ENCODE data around the gene ATG4B.

Gene ATG4B

DNA sequence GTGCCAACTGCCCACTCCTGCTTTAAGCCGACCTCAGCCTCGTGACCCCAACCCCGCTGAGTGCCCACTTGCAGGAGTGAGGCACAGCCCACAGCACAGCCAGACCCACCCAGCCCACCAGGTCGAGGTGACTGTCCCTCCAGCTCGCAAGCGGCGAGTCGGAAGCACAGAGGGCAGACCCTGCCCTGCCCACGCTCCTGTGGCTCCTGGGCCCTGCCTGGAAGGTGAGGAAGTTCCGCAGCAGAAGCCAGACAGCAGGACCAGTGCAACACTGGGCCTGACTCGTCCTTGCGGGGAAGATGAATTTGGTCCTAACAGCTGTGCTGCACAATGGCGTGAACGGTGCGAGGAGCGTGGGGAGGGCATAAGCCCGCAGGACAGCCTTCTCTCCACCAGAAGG, 39.2 kb downstream of the ATG4B start:
- H3K9me3 ChIP-seq (ENCODE audit: insufficient read depth, low read length) = no peaks in the 10 kb centered on the region
- no peak overlapping the region for H3K4me3 ChIP-seq (ENCODE audit: insufficient read depth, low read length, poor library complexity, severe bottlenecking)
- no peaks in the 10 kb centered on the region for H3F3A ChIP-seq (ENCODE audit: insufficient read depth)
- no peaks in the 10 kb centered on the region for H3K9me2 ChIP-seq (replicated peaks; ENCODE audit: insufficient read depth, low read length)
- H3K27me3 ChIP-seq (ENCODE audit: low read length) = no peaks in the 10 kb centered on the region
- no peak overlapping the region for H3K9ac ChIP-seq (ENCODE audit: low read length)
- no peak for TF ChIP-seq EZH2phosphoT487 (conservative IDR thresholded peaks at IDR 0.05; ENCODE audit: low read length)
- TF ChIP-seq, protein P1, sequence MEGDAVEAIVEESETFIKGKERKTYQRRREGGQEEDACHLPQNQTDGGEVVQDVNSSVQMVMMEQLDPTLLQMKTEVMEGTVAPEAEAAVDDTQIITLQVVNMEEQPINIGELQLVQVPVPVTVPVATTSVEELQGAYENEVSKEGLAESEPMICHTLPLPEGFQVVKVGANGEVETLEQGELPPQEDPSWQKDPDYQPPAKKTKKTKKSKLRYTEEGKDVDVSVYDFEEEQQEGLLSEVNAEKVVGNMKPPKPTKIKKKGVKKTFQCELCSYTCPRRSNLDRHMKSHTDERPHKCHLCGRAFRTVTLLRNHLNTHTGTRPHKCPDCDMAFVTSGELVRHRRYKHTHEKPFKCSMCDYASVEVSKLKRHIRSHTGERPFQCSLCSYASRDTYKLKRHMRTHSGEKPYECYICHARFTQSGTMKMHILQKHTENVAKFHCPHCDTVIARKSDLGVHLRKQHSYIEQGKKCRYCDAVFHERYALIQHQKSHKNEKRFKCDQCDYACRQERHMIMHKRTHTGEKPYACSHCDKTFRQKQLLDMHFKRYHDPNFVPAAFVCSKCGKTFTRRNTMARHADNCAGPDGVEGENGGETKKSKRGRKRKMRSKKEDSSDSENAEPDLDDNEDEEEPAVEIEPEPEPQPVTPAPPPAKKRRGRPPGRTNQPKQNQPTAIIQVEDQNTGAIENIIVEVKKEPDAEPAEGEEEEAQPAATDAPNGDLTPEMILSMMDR (IDR thresholded peaks at IDR 0.05; ENCODE audit: insufficient read depth, low read length, poor library complexity, severe bottlenecking) = no peak
- H4K20me1 ChIP-seq (ENCODE audit: low read depth, low read length) = no peaks in the 10 kb centered on the region
- no peak overlapping the region for H2AFZ ChIP-seq (ENCODE audit: low read depth, low read length, severe bottlenecking)
- H3K27ac ChIP-seq (ENCODE audit: low read depth, low read length) = no peak overlapping the region
- 0 out of 2 replicates have a peak, but pooled peaks cover 3% of the 10 kb centered on the region for H3K36me3 ChIP-seq (ENCODE audit: low read length)
- H3K4me2 ChIP-seq (ENCODE audit: low read depth, low read length, poor library complexity, severe bottlenecking) = no peak overlapping the region
- peaks cover 5% of the 10 kb centered on the region; the same call in 1 of the 2 replicates for H3K79me2 ChIP-seq (ENCODE audit: insufficient read depth, low read length)

DNA sequence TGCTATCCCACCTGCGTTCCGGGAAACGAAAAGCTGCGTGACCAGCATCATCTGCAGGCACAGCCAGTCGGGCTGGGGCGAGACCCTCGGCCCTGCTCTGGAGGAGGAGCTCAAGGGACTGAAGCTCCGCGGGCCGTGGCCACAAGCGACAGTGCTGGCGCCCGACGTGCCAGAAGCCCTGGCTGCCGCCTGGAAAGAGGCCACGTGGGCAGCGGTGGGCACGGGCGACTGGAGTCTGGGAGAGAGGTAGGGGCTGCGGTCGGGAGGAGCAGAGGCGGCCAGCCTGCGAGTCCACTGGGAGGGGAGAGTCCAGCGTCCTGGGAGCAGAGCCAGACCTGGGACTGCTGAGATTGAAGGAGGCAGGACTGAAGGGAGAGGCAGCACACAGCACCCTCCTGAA, 39.9 kb downstream of the ATG4B start:
- TF ChIP-seq, protein P1 (IDR thresholded peaks at IDR 0.05; ENCODE audit: insufficient read depth, low read length, poor library complexity, severe bottlenecking) = no peak
- no peak for TF ChIP-seq EZH2phosphoT487 (conservative IDR thresholded peaks at IDR 0.05; ENCODE audit: low read length)
- H3K36me3 ChIP-seq (ENCODE audit: low read length) = peaks cover 5% of the 10 kb centered on the region; the same call in 1 of the 2 replicates
- peaks cover 12% of the 10 kb centered on the region for H3K79me2 ChIP-seq (ENCODE audit: insufficient read depth, low read length)
- no peak overlapping the region for H3K9ac ChIP-seq (ENCODE audit: low read length)
- no peaks in the 10 kb centered on the region for H3K27me3 ChIP-seq (ENCODE audit: low read length)
- no peak overlapping the region for H3K4me2 ChIP-seq (ENCODE audit: low read depth, low read length, poor library complexity, severe bottlenecking)
- no peaks in the 10 kb centered on the region for H3F3A ChIP-seq (ENCODE audit: insufficient read depth)
- no peaks in the 10 kb centered on the region for H4K20me1 ChIP-seq (ENCODE audit: low read depth, low read length)
- H3K9me3 ChIP-seq (ENCODE audit: insufficient read depth, low read length) = no peaks in the 10 kb centered on the region
- H3K27ac ChIP-seq (ENCODE audit: low read depth, low read length) = no peak overlapping the region
- no peak overlapping the region for H3K4me3 ChIP-seq (ENCODE audit: insufficient read depth, low read length, poor library complexity, severe bottlenecking)
- H2AFZ ChIP-seq (ENCODE audit: low read depth, low read length, severe bottlenecking) = no peak overlapping the region
- H3K9me2 ChIP-seq (replicated peaks; ENCODE audit: insufficient read depth, low read length) = no peaks in the 10 kb centered on the region

DNA sequence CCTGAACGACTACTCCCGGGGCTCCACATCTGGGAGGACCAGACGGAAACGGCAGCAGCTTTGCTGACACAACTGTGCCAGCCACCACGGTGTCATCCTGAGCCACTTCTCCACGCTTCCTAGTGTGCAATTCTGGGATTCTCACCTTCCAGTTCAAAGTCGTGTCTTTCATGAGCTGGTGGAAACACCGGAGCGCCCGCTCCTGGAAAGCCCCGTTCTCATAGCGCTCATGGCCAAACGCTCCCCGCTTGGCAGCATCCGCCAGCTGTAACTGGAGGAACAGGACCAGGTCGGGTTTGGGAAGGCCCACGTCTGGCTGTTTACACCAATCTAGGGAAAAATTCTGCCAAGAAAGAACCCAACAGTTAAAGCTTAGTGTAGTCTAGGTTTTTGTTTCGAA, 40.8 kb downstream of the ATG4B start:
- no peak overlapping the region for H2AFZ ChIP-seq (ENCODE audit: low read depth, low read length, severe bottlenecking)
- TF ChIP-seq EZH2phosphoT487 (conservative IDR thresholded peaks at IDR 0.05; ENCODE audit: low read length) = no peak
- TF ChIP-seq, protein P1 (IDR thresholded peaks at IDR 0.05; ENCODE audit: insufficient read depth, low read length, poor library complexity, severe bottlenecking) = no peak
- no peaks in the 10 kb centered on the region for H3F3A ChIP-seq (ENCODE audit: insufficient read depth)
- peaks cover 19% of the 10 kb centered on the region for H3K79me2 ChIP-seq (ENCODE audit: insufficient read depth, low read length)
- H3K4me2 ChIP-seq (ENCODE audit: low read depth, low read length, poor library complexity, severe bottlenecking) = no peak overlapping the region
- H3K9me2 ChIP-seq (replicated peaks; ENCODE audit: insufficient read depth, low read length) = no peaks in the 10 kb centered on the region
- no peak overlapping the region for H3K27ac ChIP-seq (ENCODE audit: low read depth, low read length)
- no peak overlapping the region for H3K9ac ChIP-seq (ENCODE audit: low read length)
- no peak overlapping the region for H3K4me3 ChIP-seq (ENCODE audit: insufficient read depth, low read length, poor library complexity, severe bottlenecking)
- no peaks in the 10 kb centered on the region for H3K9me3 ChIP-seq (ENCODE audit: insufficient read depth, low read length)
- no peaks in the 10 kb centered on the region for H4K20me1 ChIP-seq (ENCODE audit: low read depth, low read length)
- H3K36me3 ChIP-seq (ENCODE audit: low read length) = peaks cover 5% of the 10 kb centered on the region; the same call in 1 of the 2 replicates
- no peaks in the 10 kb centered on the region for H3K27me3 ChIP-seq (ENCODE audit: low read length)
